Measurements from ENCODE around the gene TCHP. TPM values are rescaled to one million over a fixed set of nuclear protein-coding genes. Genes with fewer than 3 reads are reported as not detected.

The TCHP gene
- polyA plus RNA-seq, 1 donor from 2014 or later, result 12.8 TPM

GRCh38 chr12:109892165-109892715 is 7.8 kb upstream of the TCHP start:
- no peaks in the 10 kb centered on the region for H3F3A ChIP-seq (ENCODE audit: insufficient read depth, low read length, poor library complexity, severe bottlenecking)
- H3K27ac ChIP-seq (ENCODE audit: low read length), result no peak overlapping the region
- no peak overlapping the region for H3K4me3 ChIP-seq (ENCODE audit: low read length)
- no peaks in the 10 kb centered on the region for H3K9me3 ChIP-seq (ENCODE audit: low read length)
- no peak overlapping the region for H3K9ac ChIP-seq (ENCODE audit: low read length)
- no peaks in the 10 kb centered on the region for H3K27me3 ChIP-seq (ENCODE audit: insufficient read depth, low read depth, low read length)
- H3K9me2 ChIP-seq (ENCODE audit: insufficient read depth, low read length), result no peaks in the 10 kb centered on the region
- H3K79me2 ChIP-seq (replicated peaks; ENCODE audit: insufficient read depth, low read length), result no peaks in the 10 kb centered on the region
- no peak overlapping the region for H2AFZ ChIP-seq (ENCODE audit: low read depth, low read length)
- TF ChIP-seq EP300 (conservative IDR thresholded peaks at IDR 0.05; ENCODE audit: poor library complexity, severe bottlenecking) (no peak), SMC3 (conservative IDR thresholded peaks at IDR 0.05; ENCODE audit: poor library complexity) (no peak), CTCF (IDR thresholded peaks at IDR 0.05; ENCODE audit: poor library complexity, severe bottlenecking) (no peak), RAD21 (conservative IDR thresholded peaks at IDR 0.05) (no peak), EZH2 (IDR thresholded peaks at IDR 0.05; ENCODE audit: borderline replicate concordance, insufficient read depth, low read length, poor library complexity, severe bottlenecking) (no peak), REST (IDR thresholded peaks at IDR 0.05; ENCODE audit: borderline replicate concordance) (no peak), TAF1 (IDR thresholded peaks at IDR 0.05; ENCODE audit: low read depth) (no peak), MXI1 (conservative IDR thresholded peaks at IDR 0.05; ENCODE audit: poor library complexity, severe bottlenecking) (no peak), POLR2AphosphoS5 (IDR thresholded peaks at IDR 0.05) (no peak)
- no peaks in the 10 kb centered on the region for H3K36me3 ChIP-seq (ENCODE audit: insufficient read depth, low read length)
- no peaks in the 10 kb centered on the region for H4K20me1 ChIP-seq (ENCODE audit: insufficient read depth)
- H3K4me2 ChIP-seq (ENCODE audit: low read length), result no peak overlapping the region

- Histone ChIP-seq H3K36me3 (ENCODE audit: insufficient read depth, low read length) (no peaks in the 10 kb centered on the region), H2AFZ (ENCODE audit: low read depth, low read length) (no peak overlapping the region), H3K27ac (ENCODE audit: low read length) (no peak overlapping the region), H3K9ac (ENCODE audit: low read length) (no peak overlapping the region), H3F3A (ENCODE audit: insufficient read depth, low read length, poor library complexity, severe bottlenecking) (no peaks in the 10 kb centered on the region), H4K20me1 (ENCODE audit: insufficient read depth) (no peaks in the 10 kb centered on the region), H3K27me3 (ENCODE audit: insufficient read depth, low read depth, low read length) (no peaks in the 10 kb centered on the region), H3K9me3 (ENCODE audit: low read length) (no peaks in the 10 kb centered on the region), H3K9me2 (ENCODE audit: insufficient read depth, low read length) (no peaks in the 10 kb centered on the region), H3K4me3 (ENCODE audit: low read length) (no peak overlapping the region), H3K79me2 (replicated peaks; ENCODE audit: insufficient read depth, low read length) (no peaks in the 10 kb centered on the region), H3K4me2 (ENCODE audit: low read length) (no peak overlapping the region)
- TF ChIP-seq POLR2AphosphoS5 (IDR thresholded peaks at IDR 0.05), result no peak
- no peak for TF ChIP-seq REST (IDR thresholded peaks at IDR 0.05; ENCODE audit: borderline replicate concordance)
- no peak for TF ChIP-seq SMC3 (conservative IDR thresholded peaks at IDR 0.05; ENCODE audit: poor library complexity)
- TF ChIP-seq EP300 (conservative IDR thresholded peaks at IDR 0.05; ENCODE audit: poor library complexity, severe bottlenecking), result no peak
- TF ChIP-seq EZH2 (IDR thresholded peaks at IDR 0.05; ENCODE audit: borderline replicate concordance, insufficient read depth, low read length, poor library complexity, severe bottlenecking), result no peak
- no peak for TF ChIP-seq CTCF (IDR thresholded peaks at IDR 0.05; ENCODE audit: poor library complexity, severe bottlenecking)
- TF ChIP-seq MXI1 (conservative IDR thresholded peaks at IDR 0.05; ENCODE audit: poor library complexity, severe bottlenecking), result no peak
- TF ChIP-seq RAD21 (conservative IDR thresholded peaks at IDR 0.05), result no peak
Measured at GRCh38 chr12:109892748-109893147, 7.3 kb upstream of the TCHP start.
